Mucosa of stomach (tissue), 1 donor: Measurements from ENCODE around the gene ACADS.

Experiments used
- H3K27me3 ChIP-seq: one replicate; pipeline ENCODE4 v1.7.0; 2013; ENCODE audit warnings: mild to moderate bottlenecking, low read length; ENCODE audit not compliant: control insufficient read depth, insufficient read depth
- H3K36me3 ChIP-seq: one replicate; pipeline ENCODE4 v1.7.0; 2013; ENCODE audit warnings: low read length; ENCODE audit not compliant: control insufficient read depth, insufficient read depth
- H3K4me1 ChIP-seq: one replicate; pipeline ENCODE4 v1.7.0; 2013; ENCODE audit warnings: mild to moderate bottlenecking, low read length; ENCODE audit not compliant: control insufficient read depth, insufficient read depth
- H3K4me3 ChIP-seq: one replicate; pipeline ENCODE4 v1.7.0; 2013; ENCODE audit warnings: low read length
- H3K9ac ChIP-seq: one replicate; pipeline ENCODE4 v1.7.0; 2013; ENCODE audit warnings: mild to moderate bottlenecking, low read length, moderate library complexity
- H3K9me3 ChIP-seq: one replicate; pipeline ENCODE4 v1.7.0; 2013; ENCODE audit warnings: mild to moderate bottlenecking, low read length, moderate library complexity; ENCODE audit not compliant: control insufficient read depth
- donor health status: Pancreatic carcinoma.

ACADS gene

GRCh38 chr12:120763250-120763649 is 37.6 kb downstream of the ACADS start:
- H3K4me1 ChIP-seq: no peaks in the 10 kb centered on the region
- H3K9me3 ChIP-seq: no peaks in the 10 kb centered on the region
- H3K9ac ChIP-seq: no peak overlapping the region
- no peak overlapping the region for H3K4me3 ChIP-seq
- no peaks in the 10 kb centered on the region for H3K27me3 ChIP-seq
- H3K36me3 ChIP-seq: peaks cover 13% of the 10 kb centered on the region

GRCh38 chr12:120764816-120765215 is 39.2 kb downstream of the ACADS start:
- Histone ChIP-seq H3K27me3 (no peaks in the 10 kb centered on the region), H3K9me3 (no peaks in the 10 kb centered on the region), H3K4me1 (no peaks in the 10 kb centered on the region), H3K4me3 (no peak overlapping the region), H3K9ac (no peak overlapping the region), H3K36me3 (peaks cover 13% of the 10 kb centered on the region)

GRCh38 chr12:120766566-120766965 is 40.9 kb downstream of the ACADS start:
- Histone ChIP-seq H3K4me1 (no peaks in the 10 kb centered on the region), H3K9ac (no peak overlapping the region), H3K4me3 (no peak overlapping the region), H3K9me3 (no peaks in the 10 kb centered on the region), H3K27me3 (no peaks in the 10 kb centered on the region), H3K36me3 (peaks cover 13% of the 10 kb centered on the region)

- H3K9ac ChIP-seq: no peak overlapping the region
- peaks cover 13% of the 10 kb centered on the region for H3K36me3 ChIP-seq
- H3K9me3 ChIP-seq: no peaks in the 10 kb centered on the region
- H3K4me1 ChIP-seq: no peaks in the 10 kb centered on the region
- no peak overlapping the region for H3K4me3 ChIP-seq
- H3K27me3 ChIP-seq: no peaks in the 10 kb centered on the region
These were observed 41.7 kb downstream of the ACADS start for GRCh38 chr12:120767071-120768024.

- H3K36me3 ChIP-seq: peaks cover 8% of the 10 kb centered on the region
- no peaks in the 10 kb centered on the region for H3K9me3 ChIP-seq
- H3K4me3 ChIP-seq: no peak overlapping the region
- H3K27me3 ChIP-seq: no peaks in the 10 kb centered on the region
- H3K4me1 ChIP-seq: no peaks in the 10 kb centered on the region
- H3K9ac ChIP-seq: no peak overlapping the region
These were observed 45.5 kb downstream of the ACADS start for GRCh38 chr12:120771097-120771496.

GRCh38 chr12:120774169-120774916 is 48.7 kb downstream of the ACADS start:
- Histone ChIP-seq H3K4me1 (no peaks in the 10 kb centered on the region), H3K36me3 (no peaks in the 10 kb centered on the region), H3K9ac (no peak overlapping the region), H3K27me3 (no peaks in the 10 kb centered on the region), H3K9me3 (no peaks in the 10 kb centered on the region), H3K4me3 (no peak overlapping the region)

GRCh38 chr12:120775862-120776552 is 50.4 kb downstream of the ACADS start:
- H3K9me3 ChIP-seq: no peaks in the 10 kb centered on the region
- no peak overlapping the region for H3K9ac ChIP-seq
- H3K4me3 ChIP-seq: no peak overlapping the region
- H3K27me3 ChIP-seq: no peaks in the 10 kb centered on the region
- no peaks in the 10 kb centered on the region for H3K36me3 ChIP-seq
- H3K4me1 ChIP-seq: no peaks in the 10 kb centered on the region

- H3K9ac ChIP-seq: no peak overlapping the region
- H3K4me3 ChIP-seq: no peak overlapping the region
- no peaks in the 10 kb centered on the region for H3K9me3 ChIP-seq
- no peaks in the 10 kb centered on the region for H3K4me1 ChIP-seq
- H3K27me3 ChIP-seq: no peaks in the 10 kb centered on the region
- H3K36me3 ChIP-seq: no peaks in the 10 kb centered on the region
These were observed 57.6 kb downstream of the ACADS start for GRCh38 chr12:120783197-120783596.

- H3K9ac ChIP-seq: no peak overlapping the region
- no peaks in the 10 kb centered on the region for H3K9me3 ChIP-seq
- no peaks in the 10 kb centered on the region for H3K36me3 ChIP-seq
- no peaks in the 10 kb centered on the region for H3K27me3 ChIP-seq
- no peak overlapping the region for H3K4me3 ChIP-seq
- H3K4me1 ChIP-seq: no peaks in the 10 kb centered on the region
These were observed 59.2 kb downstream of the ACADS start for GRCh38 chr12:120784804-120785203.

GRCh38 chr12:120787889-120788288 is 62.3 kb downstream of the ACADS start:
- no peak overlapping the region for H3K9ac ChIP-seq
- H3K36me3 ChIP-seq: no peaks in the 10 kb centered on the region
- H3K4me3 ChIP-seq: no peak overlapping the region
- H3K9me3 ChIP-seq: no peaks in the 10 kb centered on the region
- no peaks in the 10 kb centered on the region for H3K27me3 ChIP-seq
- no peaks in the 10 kb centered on the region for H3K4me1 ChIP-seq
